ENCODE measurements around the gene N4BP3.

- TF ChIP-seq, protein P1, sequence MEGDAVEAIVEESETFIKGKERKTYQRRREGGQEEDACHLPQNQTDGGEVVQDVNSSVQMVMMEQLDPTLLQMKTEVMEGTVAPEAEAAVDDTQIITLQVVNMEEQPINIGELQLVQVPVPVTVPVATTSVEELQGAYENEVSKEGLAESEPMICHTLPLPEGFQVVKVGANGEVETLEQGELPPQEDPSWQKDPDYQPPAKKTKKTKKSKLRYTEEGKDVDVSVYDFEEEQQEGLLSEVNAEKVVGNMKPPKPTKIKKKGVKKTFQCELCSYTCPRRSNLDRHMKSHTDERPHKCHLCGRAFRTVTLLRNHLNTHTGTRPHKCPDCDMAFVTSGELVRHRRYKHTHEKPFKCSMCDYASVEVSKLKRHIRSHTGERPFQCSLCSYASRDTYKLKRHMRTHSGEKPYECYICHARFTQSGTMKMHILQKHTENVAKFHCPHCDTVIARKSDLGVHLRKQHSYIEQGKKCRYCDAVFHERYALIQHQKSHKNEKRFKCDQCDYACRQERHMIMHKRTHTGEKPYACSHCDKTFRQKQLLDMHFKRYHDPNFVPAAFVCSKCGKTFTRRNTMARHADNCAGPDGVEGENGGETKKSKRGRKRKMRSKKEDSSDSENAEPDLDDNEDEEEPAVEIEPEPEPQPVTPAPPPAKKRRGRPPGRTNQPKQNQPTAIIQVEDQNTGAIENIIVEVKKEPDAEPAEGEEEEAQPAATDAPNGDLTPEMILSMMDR (IDR thresholded peaks at IDR 0.05; ENCODE audit: low read length) = no peak
- no peak for TF ChIP-seq EZH2 (optimal IDR thresholded peaks at IDR 0.05; ENCODE audit: low read depth, low read length)
Measured at GRCh38 chr5:178147406-178147805, 34.1 kb downstream of the N4BP3 start.
